T-cell (primary cell): Measurements from ENCODE around the gene KRTAP4-9. TPM values are rescaled to one million over a fixed set of nuclear protein-coding genes. Genes with fewer than 3 reads are reported as not detected.
A peak's percentile ranks its signal among the peaks of the same experiment; 100 is the strongest.
"Not testable (repeated sequence)": the region's sequence is repeated elsewhere in the genome, so short reads cannot be mapped to it uniquely, and the experiment has no call there.

ENCODE experiments used
- ATAC-seq, 4 experiments: fragments of 200-7000 bp in 3 of 4; fragments of 150-1000 bp in 1 of 4; cut with Tn5 transposase; replicated peaks in 1 of 4; 1 replicate in 3 of 4; 2 replicates in 1 of 4; pipeline ENCODE4 v1.10.0; 2021; ENCODE audit warnings: moderate library complexity in 3 of 4, mild to moderate bottlenecking in 2 of 4, moderate number of reproducible peaks in 1 of 4
- CTCF ChIA-PET, 2 donors: fragments of 300-600 bp; sonication (Branson Sonifier 250); formaldehyde crosslinking; loops; one replicate each; lab custom pipeline; 2022; ENCODE audit warnings: antibody characterized with exemption in 2 of 2; lab: Charles Lee
- POLR2A ChIA-PET, 2 donors: fragments of 300-600 bp; sonication (Branson Sonifier 250); formaldehyde crosslinking; loops; one replicate each; lab custom pipeline; 2022; ENCODE audit warnings: antibody characterized with exemption in 2 of 2; lab: Charles Lee
- DNase-seq, 35 experiments: peaks; one replicate each; pipeline versions ENCODE4 v3.0.0 to v3.0.0-alpha.2; 2013 to 2023
- H3K27ac ChIP-seq: one replicate; pipeline ENCODE4 v1.5.1; 2013; ENCODE audit warnings: low read length
- H3K27me3 ChIP-seq, 2 experiments: replicated peaks in 1 of 2; 1 replicate in 1 of 2; 2 replicates in 1 of 2; pipeline versions ENCODE4 v1.6.1 to v1.7.0; 2013; ENCODE audit warnings: low read length in 1 of 2, mixed read lengths in 1 of 2; ENCODE audit not compliant: control insufficient read depth in 2 of 2, insufficient read depth in 2 of 2; ENCODE audit errors: extremely low read depth in 1 of 2
- H3K36me3 ChIP-seq, 2 donors: 1 replicate in 1 of 2; 2 replicates in 1 of 2; pipeline versions ENCODE4 v1.6.1 to v1.7.0; 2013; ENCODE audit warnings: low read length in 1 of 2; ENCODE audit not compliant: control insufficient read depth in 2 of 2, insufficient read depth in 1 of 2; ENCODE audit errors: extremely low read depth in 1 of 2
- H3K4me1 ChIP-seq, 2 experiments: 1 replicate in 1 of 2; 2 replicates in 1 of 2; pipeline versions ENCODE4 v1.6.1 to v1.7.0; 2013; ENCODE audit warnings: low read length in 2 of 2, mixed read lengths in 1 of 2; ENCODE audit not compliant: insufficient read depth in 2 of 2, control insufficient read depth in 1 of 2; ENCODE audit errors: extremely low read depth in 1 of 2
- H3K4me3 ChIP-seq, 2 donors: 1 replicate in 1 of 2; 2 replicates in 1 of 2; pipeline versions ENCODE4 v1.5.1 to v1.7.0; 2013; ENCODE audit warnings: mild to moderate bottlenecking in 2 of 2, low read length in 1 of 2, moderate library complexity in 1 of 2; ENCODE audit not compliant: control insufficient read depth in 1 of 2; ENCODE audit errors: extremely low read depth in 1 of 2
- H3K9me3 ChIP-seq: 2 replicates; pipeline ENCODE4 v1.7.0; 2013
- H3K27ac Mint-ChIP-seq, 2 donors: one replicate each; pipeline ENCODE4 v1.8.0; 2020 to 2021; ENCODE audit warnings: mild to moderate bottlenecking in 2 of 2, mixed read lengths in 2 of 2
- H3K27me3 Mint-ChIP-seq, 2 donors: one replicate each; pipeline ENCODE4 v1.8.0; 2021 to 2022; ENCODE audit warnings: mixed read lengths in 2 of 2
- H3K36me3 Mint-ChIP-seq: one replicate; pipeline ENCODE4 v1.8.0; 2021; ENCODE audit warnings: mixed read lengths
- H3K4me1 Mint-ChIP-seq, 3 donors: one replicate each; pipeline ENCODE4 v1.8.0; 2020 to 2022; ENCODE audit warnings: mixed read lengths in 3 of 3, mild to moderate bottlenecking in 1 of 3
- H3K4me3 Mint-ChIP-seq, 3 donors: one replicate each; pipeline ENCODE4 v1.8.0; 2020 to 2022; ENCODE audit warnings: mild to moderate bottlenecking in 3 of 3, mixed read lengths in 3 of 3, moderate library complexity in 3 of 3
- H3K9me3 Mint-ChIP-seq, 3 donors: one replicate each; pipeline ENCODE4 v1.8.0; 2020 to 2022; ENCODE audit warnings: mixed read lengths in 3 of 3
- WGBS: methylation state at CpG from one replicate; pipeline ENCODE4 v1.1.5; 2013; ENCODE audit warnings: missing lambda C conversion rate; ENCODE audit not compliant: insufficient coverage; 5-methylcytosine and 5-hydroxymethylcytosine counted together
- total RNA-seq, 35 experiments: library from RNA in 6 of 35; stranded (reverse) in 6 of 35; fragments of 120-200 nt in 1 of 35; gene quantifications; one replicate each; pipeline versions ENCODE4 v1.2.1 to v1.2.4 and lab custom pipeline; 2013 to 2026

The KRTAP4-9 gene
- total RNA-seq, 5 donors from 2014 or later (not counting 1 experiment from before 2014, with no cell fraction given): not detected

- H3K4me3 Mint-ChIP-seq: no peak within 1 kb of the TSS
These were observed 35.4 kb downstream of the KRTAP4-9 start, which contains the start of gene KRTAP4-6 for GRCh38 chr17:41140360-41141131. Gene KRTAP4-6 (minus strand): TSS chr17:41140544. CDS start chr17:41140487, 57 bp downstream.

GRCh38 chr17:41141361-41141760 lies 36.2 kb downstream of the KRTAP4-9 start:
- peaks cover 0 to 3% of the 10 kb centered on the region in 2 donors for H3K27me3 Mint-ChIP-seq
- no peak overlapping the region for H3K27ac Mint-ChIP-seq
- peaks cover 27 to 34% (median 28%) of the 10 kb centered on the region in 3 donors for H3K9me3 Mint-ChIP-seq
- no peak overlapping the region for H3K4me3 Mint-ChIP-seq
- H3K36me3 ChIP-seq: no peaks in the 10 kb centered on the region
- H3K9me3 ChIP-seq: no peaks in the 10 kb centered on the region
- POLR2A ChIA-PET: no interaction called here
- no peak for DNase-seq
- no peaks in the 10 kb centered on the region for H3K4me1 Mint-ChIP-seq
- H3K4me1 ChIP-seq: no peaks in the 10 kb centered on the region
- H3K36me3 Mint-ChIP-seq: peaks cover 12% of the 10 kb centered on the region
- H3K27ac ChIP-seq: no peak overlapping the region
- no peak overlapping the region for H3K4me3 ChIP-seq
- CTCF ChIA-PET: interaction anchor here in 1 of 2 donors (0.6 kb wide), 1 partner anchor 608 kb away, joined by 4 read pairs; no protein-coding TSS in a partner anchor
- ATAC-seq: no peak
- H3K27me3 ChIP-seq: peaks cover 0 to 4% of the 10 kb centered on the region in 2 experiments

More at GRCh38 chr17:41140360-41141131, 35.4 kb downstream of the KRTAP4-9 start, which contains the start of gene KRTAP4-6:
- ChIA-PET POLR2A (no interaction called here), CTCF (no interaction called here)
- 74% methylated on average over 2 of the region's 6 CpGs for WGBS
- Mint-ChIP-seq H3K27me3 (peaks cover 0 to 3% of the 10 kb centered on the region in 2 donors), H3K36me3 (peaks cover 12% of the 10 kb centered on the region), H3K9me3 (peaks cover 27 to 34% (median 28%) of the 10 kb centered on the region in 3 donors), H3K4me1 (no peaks in the 10 kb centered on the region), H3K27ac (no peak within 1 kb of the TSS)
- no peaks in the 10 kb centered on the region for H3K9me3 ChIP-seq
- no peaks in the 10 kb centered on the region for H3K36me3 ChIP-seq
- peak within 1 kb of the TSS in 1 of 2 donors; percentile 3 for H3K4me3 ChIP-seq
- H3K4me1 ChIP-seq: no peaks in the 10 kb centered on the region
- peaks cover 0 to 4% of the 10 kb centered on the region in 2 experiments for H3K27me3 ChIP-seq
- DNase-seq (no peak), ATAC-seq (no peak)
- H3K27ac ChIP-seq: no peak within 1 kb of the TSS

GRCh38 chr17:41144846-41145245 lies 39.7 kb downstream of the KRTAP4-9 start:
- DNase-seq (no peak), ATAC-seq (no peak)
- ChIA-PET POLR2A (no interaction called here), CTCF (no interaction called here)
- Histone ChIP-seq H3K27ac (no peak overlapping the region), H3K4me1 (no peaks in the 10 kb centered on the region), H3K4me3 (no peak overlapping the region), H3K36me3 (no peaks in the 10 kb centered on the region), H3K27me3 (peaks cover 0 to 5% of the 10 kb centered on the region in 2 experiments), H3K9me3 (no peaks in the 10 kb centered on the region)
- Mint-ChIP-seq H3K4me1 (no peaks in the 10 kb centered on the region), H3K27me3 (no peaks in the 10 kb centered on the region), H3K27ac (no peak overlapping the region), H3K4me3 (no peak overlapping the region), H3K36me3 (peaks cover 5% of the 10 kb centered on the region), H3K9me3 (peaks cover 18 to 25% (median 20%) of the 10 kb centered on the region in 3 donors)
- no CpG with 5 or more reads among the region's 1 CpG for WGBS

DNA sequence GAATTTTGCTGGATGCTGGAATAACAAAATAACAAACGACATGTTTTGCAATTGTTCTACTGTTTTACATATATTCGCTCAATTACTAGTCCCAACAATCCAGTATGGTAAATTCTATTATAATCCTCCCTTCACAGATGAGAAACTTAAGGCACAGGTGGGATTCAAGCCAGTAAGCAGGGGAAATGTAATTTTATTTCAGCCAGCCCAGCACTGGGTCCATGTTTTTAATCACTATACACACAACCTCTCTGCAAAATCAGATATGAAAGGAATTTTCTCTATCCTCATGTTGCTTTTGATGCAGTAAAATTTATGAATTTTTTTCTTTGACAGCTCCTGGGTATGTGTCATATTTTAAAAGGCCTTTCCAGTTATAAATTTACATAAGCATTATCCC lies 40.1 kb downstream of the KRTAP4-9 start:
- DNase-seq: no peak
- WGBS: no CpG with 5 or more reads among the region's 2 CpGs
- no peak overlapping the region for H3K27ac Mint-ChIP-seq
- Histone ChIP-seq H3K9me3 (no peaks in the 10 kb centered on the region), H3K36me3 (no peaks in the 10 kb centered on the region), H3K27ac (no peak overlapping the region), H3K4me3 (no peak overlapping the region), H3K4me1 (no peaks in the 10 kb centered on the region), H3K27me3 (peaks cover 2% of the 10 kb centered on the region in 2 experiments)
- no peaks in the 10 kb centered on the region for H3K27me3 Mint-ChIP-seq
- POLR2A ChIA-PET: no interaction called here
- H3K9me3 Mint-ChIP-seq: peaks cover 18 to 25% (median 20%) of the 10 kb centered on the region in 3 donors
- H3K36me3 Mint-ChIP-seq: peaks cover 5% of the 10 kb centered on the region
- CTCF ChIA-PET: no interaction called here
- no peak for ATAC-seq
- no peak overlapping the region for H3K4me3 Mint-ChIP-seq
- H3K4me1 Mint-ChIP-seq: no peaks in the 10 kb centered on the region

DNA sequence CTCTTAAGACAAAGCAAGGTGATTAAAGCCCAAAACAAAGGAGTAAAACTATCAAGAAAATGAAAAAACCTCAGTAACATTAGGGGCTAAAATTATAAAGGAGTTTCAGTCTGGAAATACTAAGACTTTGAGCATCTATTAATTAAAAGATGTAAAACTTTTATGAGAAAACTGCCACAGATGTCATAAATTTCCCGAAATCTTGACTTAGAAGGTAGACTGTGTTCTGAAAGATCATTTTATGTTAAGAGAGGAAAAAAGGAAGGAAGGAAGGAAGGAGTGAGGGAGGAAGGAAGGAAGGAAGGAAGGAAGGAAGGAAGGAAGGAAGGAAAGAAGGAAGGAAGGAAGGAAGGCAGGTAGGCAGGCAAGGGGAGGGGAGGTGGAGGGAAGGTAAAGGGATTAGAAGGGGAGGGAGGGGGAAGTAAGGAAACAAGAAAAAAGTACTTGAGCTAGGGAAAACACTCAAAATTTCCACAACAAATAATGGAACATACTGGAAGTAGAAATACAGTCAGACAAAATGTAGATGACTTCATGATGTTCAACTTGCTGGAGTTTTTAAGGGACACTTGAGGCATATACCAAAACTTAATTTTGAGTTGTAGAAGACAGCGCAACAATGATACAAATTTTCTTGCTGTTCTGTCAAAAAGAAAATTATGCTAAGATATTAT lies 42.5 kb downstream of the KRTAP4-9 start:
- Mint-ChIP-seq H3K9me3 (peaks cover 10 to 12% (median 10%) of the 10 kb centered on the region in 3 donors), H3K27ac (no peak overlapping the region), H3K4me1 (no peaks in the 10 kb centered on the region), H3K36me3 (peaks cover 5% of the 10 kb centered on the region), H3K4me3 (no peak overlapping the region), H3K27me3 (no peaks in the 10 kb centered on the region)
- POLR2A ChIA-PET: no interaction called here
- H3K4me1 ChIP-seq: no peaks in the 10 kb centered on the region
- 57% methylated on average over 1 of the region's 2 CpGs for WGBS
- no peak overlapping the region for H3K4me3 ChIP-seq
- H3K36me3 ChIP-seq: no peaks in the 10 kb centered on the region
- CTCF ChIA-PET: interaction anchor here in 1 of 2 donors (0.7 kb wide), 1 partner anchor 35 kb away, joined by 4 read pairs; no protein-coding TSS in a partner anchor
- H3K27ac ChIP-seq: no peak overlapping the region
- DNase-seq: no peak
- H3K27me3 ChIP-seq: peaks cover 2% of the 10 kb centered on the region in 2 experiments
- no peak for ATAC-seq
- H3K9me3 ChIP-seq: no peaks in the 10 kb centered on the region

DNA sequence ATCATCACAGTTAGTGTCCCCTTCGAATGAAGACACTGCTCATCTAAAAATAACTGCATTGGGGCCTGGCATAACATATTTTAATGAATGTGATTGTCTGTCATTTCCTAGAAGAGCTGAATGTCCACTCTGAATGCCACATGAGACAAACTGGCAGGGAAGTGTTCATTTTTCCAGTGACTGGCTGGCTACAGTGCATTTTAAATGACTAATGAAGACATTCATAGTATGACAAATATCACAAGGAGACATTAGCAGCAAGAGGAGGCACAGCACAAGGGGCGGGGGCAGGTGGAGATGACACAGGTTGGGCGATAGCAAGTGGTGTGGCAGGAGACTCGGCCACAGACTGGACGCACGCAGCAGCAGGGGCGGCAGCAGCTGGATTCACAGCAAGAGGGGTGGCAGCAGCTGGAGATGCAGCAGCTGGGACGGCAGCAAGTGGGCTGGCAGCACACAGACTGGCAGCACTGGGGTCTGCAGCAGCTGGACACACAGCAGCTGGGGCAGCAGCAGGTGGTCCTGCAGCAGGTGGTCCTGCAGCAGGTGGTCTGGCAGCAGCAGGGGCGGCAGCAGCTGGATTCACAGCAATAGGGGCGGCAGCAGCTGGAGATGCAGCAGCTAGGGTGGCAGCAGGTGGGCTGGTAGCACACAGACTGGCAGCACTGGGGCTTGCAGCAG lies 43.9 kb downstream of the KRTAP4-9 start:
- H3K4me3 ChIP-seq, H3K4me1 ChIP-seq, H3K36me3 ChIP-seq, H3K27ac Mint-ChIP-seq, H3K27ac ChIP-seq, H3K9me3 Mint-ChIP-seq, CTCF ChIA-PET, H3K9me3 ChIP-seq, H3K4me3 Mint-ChIP-seq, H3K27me3 Mint-ChIP-seq, POLR2A ChIA-PET, H3K4me1 Mint-ChIP-seq, ATAC-seq, H3K36me3 Mint-ChIP-seq, H3K27me3 ChIP-seq, DNase-seq: not testable (repeated sequence)
- WGBS: 68% methylated on average over 7 of the region's 10 CpGs
